DMS153 treated with DMSO at 0.1 percent for 48 hours (cell line): ENCODE data around the gene ZRANB3.
"Not testable (repeated sequence)": the region's sequence is repeated elsewhere in the genome, so short reads cannot be mapped to it uniquely, and the experiment has no call there.

ENCODE experiments used
- DNase-seq: peaks from one replicate; lab custom pipeline; 2025; ENCODE audit not compliant: unreplicated experiment; lab: John Stamatoyannopoulos, UW

Gene ZRANB3

DNA sequence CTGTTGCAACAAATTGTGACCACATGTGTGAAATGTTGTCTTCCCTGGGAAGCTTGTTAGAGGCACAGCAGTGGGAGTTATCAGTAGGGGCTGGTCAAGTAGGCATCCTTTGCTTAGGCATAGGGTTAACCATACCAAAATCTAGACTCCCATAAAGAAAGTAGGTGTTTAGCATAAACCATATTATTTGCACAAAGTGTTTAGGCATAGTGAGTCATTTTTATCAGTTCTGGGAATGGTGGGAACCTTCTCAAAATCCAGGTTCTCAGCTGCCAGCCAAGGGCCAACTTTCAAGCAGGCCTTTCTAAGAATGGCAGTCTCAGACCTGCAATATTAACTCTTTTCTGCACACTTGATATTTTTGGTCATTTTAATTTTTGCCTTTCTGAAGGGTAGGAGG is 390.4 kb downstream of the ZRANB3 start:
- no peak for DNase-seq

DNA sequence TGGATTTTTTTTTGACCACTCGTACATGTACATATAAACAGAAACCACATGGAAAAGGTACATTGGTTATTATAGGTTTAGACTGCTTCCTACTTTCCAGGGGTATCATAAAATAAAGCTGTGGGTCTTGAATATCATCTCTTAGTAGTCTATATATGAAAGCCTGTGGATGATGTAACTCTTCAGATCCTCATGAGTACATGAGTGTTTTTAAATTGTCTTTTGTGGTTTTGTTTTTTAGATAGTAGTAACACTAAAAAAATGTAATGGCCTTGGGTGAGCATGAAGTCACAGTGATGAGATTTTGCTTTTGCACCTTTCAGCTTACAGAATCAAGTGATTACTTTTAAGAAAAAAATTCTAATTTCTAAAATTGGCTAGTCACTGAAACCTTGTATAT is 398.7 kb downstream of the ZRANB3 start:
- no peak for DNase-seq

DNA sequence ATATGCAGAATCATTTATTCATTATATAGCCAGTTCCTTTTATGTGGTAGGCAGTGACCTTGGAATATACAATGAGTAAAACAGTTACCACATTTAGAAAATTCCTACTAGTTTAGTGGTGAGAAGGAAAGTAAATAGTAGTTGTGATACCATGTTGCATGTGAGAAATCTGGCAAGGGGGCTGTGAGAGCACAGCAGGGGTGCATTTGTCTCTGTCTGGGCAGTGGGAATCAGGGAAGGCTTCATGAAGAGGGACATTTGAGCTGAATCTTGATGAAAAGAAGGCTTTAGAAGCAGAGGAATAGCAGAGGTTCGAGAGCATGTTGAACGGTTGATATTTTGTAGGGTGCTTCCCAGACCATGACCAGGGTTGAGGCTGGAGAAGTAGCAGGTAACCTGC is 400.3 kb downstream of the ZRANB3 start:
- DNase-seq, result no peak

DNA sequence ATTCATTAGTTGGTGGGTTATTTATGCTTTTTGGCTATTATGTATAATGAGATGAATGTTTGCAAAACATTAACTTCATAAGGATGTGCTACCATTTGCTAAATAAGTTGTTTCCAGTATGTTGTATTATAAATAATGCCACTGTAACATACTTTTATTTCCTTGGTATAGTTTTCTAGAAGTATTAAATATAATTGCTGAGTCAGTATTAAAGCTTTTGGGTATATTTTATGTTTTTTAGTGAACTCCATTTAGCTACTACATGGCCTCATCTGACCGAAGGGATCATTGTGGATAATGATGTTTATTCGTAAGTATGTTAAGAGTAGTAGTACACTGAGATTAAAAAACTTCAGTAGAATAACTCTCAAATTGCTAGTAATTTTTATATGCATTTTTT is 405.1 kb downstream of the ZRANB3 start:
- no peak for DNase-seq

DNA sequence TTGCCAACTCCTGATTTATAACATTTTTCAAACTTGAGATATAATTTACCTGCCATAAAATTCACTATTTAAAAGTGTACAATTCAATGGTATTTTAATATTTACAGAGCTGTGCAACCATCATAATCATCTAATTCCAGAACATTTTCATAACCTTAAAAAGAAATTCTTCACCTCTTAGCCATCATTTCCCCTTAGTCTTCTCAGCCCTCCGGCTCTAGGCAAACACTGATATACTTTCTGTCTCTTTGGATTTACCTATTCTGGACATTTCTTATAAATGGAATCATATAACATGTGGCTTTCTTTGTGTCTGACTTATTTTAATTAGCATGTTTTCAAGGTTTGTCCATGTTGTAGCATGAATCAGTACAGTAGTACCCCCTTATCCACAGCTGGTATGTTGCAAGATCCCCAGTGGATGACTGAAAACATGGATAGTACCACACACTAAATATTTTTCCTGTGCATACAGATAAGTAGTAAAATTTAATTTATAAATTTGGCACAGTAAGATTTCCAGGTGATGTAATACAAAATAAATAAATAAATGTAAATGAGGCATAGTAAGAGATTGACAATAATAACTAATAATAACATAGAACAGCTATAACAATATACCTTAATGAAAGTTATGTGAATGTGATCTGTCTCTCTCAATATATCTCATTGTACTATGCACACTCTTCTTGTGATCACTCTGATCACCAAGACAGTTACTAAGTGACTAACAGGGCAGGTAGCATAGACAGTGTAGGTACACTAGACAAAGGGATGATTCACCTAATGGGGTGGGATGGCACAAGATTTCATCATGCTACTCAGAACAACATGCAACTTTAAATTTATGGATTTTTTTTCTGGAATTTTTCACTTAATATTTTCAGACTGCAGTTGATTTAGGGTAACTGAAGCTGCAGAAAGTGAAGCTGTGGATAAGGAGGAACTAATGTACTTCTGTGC is 405.8 kb downstream of the ZRANB3 start:
- no peak for DNase-seq

DNA sequence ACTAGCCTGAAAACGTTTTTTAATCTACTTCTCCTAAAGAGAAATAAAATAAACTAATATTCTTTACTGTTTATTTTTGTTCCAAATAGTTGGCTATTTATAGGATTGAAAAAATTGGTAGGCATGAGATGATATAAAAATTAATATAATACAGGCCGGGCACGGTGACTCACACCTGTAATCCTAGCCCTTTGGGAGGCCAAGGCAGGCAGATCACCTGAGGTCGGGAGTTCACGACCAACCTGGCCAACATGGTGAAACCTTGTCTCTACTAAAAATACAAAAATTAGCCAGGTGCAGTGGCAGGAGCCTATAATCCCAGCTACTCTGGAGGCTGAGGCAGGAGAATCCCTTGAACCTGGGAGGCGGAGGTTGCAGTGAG is 409.4 kb downstream of the ZRANB3 start:
- DNase-seq, result not testable (repeated sequence)

DNA sequence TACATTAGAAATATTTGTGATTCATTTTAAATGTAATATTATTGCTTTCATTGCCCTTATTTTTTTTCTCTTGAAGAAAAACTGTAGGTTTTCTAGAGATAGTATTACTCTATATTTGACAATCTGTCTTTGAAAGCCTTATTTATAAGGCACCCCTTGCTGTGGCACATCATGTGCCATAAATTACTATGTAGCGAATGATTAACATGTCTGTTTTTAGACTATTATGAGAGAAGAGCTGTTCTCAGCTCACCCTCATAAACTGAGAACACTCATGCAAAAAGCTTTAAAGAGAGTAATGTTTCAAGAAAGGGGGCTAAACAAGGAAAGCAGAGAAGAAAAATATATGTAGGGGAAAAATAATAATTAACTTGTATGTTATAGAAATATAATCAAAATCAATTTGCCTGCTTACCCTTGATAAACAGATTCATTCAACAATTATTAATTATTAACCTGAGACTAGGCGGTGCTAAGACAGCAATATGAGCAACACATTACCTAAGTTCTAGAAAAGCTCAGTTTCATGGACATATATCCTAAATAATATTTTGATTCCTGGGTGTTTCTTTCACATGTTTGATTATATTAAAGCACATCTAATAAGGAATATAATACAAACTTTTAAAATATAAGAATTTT is 409.9 kb downstream of the ZRANB3 start:
- no peak for DNase-seq

DNA sequence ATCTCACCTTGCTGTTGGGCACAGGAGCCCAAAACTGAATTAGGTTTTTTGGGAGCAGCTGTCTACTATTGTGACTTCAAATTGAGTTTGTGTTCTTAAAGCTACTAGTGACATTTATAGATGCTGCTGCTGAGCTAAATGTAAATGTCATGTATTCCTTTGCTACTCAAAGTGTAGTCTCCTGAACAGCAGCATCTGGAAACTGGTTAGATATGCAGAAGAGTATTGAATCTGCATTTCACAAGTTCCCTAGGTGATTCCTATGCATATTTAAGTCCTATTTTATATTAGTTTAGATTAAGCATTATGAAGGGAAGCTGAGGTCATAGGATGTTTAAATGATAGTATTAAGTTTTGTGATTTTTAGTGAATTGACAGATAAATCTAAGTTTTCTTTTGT is 411.4 kb downstream of the ZRANB3 start:
- DNase-seq, result no peak

DNA sequence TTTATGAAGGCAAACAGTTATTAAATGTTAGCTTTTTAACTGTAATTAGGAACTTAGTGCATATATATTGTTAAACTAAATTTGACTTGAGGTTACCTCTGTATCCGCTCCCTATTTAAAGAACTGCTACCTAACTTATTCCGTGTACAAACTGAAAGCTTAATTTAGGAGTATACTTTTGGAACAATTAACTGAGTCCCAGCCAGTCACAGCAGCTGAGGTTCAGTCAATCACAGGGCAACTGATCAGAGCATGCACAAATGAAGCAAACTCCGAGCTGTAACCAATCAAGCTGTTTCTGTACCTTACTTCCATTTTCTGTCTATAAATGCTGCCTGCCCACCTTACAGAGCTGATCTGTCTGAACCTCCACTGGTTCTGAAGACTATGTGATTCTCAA is 417.7 kb downstream of the ZRANB3 start:
- no peak for DNase-seq

DNA sequence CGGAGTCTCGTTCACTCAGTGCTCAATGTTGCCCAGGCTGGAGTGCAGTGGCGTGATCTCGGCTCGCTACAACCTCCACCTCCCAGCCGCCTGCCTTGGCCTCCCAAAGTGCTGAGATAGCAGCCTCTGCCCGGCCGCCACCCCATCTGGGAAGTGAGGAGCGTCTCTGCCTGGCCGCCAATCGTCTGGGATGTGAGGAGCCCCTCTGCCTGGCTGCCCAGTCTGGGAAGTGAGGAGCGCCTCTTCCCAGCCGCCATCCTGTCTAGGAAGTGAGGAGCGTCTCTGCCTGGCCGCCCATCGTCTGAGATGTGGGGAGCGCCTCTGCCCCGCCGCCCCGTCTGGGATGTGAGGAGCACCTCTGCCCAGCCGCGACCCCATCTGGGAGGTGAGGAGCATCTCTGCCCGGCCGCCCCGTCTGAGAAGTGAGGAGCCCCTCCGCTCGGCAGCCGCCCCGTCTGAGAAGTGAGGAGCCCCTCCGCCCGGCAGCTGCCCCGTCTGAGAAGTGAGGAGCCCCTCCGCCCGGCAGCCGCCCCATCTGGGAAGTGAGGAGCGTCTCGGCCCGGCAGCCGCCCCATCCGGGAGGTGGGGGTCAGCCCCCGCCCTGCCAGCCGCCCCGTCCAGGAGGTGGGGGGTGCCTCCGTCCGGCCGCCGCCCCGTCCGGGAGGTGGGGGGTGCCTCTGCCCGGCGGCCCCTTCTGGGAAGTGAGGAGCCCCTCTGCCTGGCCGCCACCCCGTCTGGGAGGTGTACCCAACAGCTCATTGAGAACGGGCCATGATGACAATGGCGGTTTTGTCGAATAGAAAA is 425.3 kb downstream of the ZRANB3 start:
- not testable (repeated sequence) for DNase-seq

DNA sequence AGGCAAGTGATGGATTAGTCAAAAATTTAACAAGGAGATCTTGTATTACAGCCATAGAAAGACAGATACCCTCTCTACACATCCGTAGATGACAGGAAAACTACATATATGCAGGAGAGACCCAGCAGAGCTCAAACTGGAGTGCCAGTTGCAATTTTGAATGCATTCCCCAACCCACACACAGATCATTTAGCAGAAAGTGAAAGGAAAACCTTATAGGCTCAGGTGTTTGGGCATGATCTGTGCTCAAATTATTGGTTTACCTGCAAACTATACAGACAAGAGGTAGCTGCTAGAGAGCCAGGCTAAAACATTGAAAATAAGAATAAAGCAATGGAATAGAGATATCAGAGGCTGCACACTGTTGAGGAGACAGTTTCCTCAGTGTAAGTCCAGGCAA is 427.2 kb downstream of the ZRANB3 start:
- no peak for DNase-seq

DNA sequence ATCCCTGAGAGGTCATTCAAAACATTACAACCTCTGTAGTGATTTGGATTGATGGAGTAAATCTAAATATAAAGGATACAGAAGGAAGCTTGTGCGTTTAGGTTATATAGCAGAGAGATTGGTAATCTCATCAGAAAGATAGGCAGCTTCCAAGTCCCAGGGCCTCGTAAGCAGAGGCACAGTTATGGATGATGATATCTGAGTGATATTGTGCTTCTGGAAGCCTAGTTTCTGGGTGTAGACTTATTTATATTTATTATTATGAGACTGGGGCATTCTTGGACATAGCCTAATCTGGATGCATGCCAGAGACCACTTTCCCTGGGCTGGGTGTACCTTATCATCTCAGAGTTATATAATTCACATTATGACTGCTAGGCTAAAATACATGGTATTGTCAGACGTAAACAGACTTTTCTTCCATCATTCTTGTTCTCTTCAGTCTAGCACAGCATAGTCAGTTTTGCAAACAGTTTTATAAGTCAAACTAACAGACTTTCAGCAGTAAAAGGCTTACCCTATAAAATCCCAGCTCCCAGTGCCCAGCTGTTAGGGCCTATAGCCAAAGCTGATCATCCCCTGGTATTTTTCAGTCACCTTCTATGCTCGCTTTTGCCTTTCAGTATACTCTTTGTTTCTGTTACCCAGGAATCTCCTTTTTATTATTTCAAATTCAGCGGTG is 431.1 kb downstream of the ZRANB3 start:
- DNase-seq, result no peak

DNA sequence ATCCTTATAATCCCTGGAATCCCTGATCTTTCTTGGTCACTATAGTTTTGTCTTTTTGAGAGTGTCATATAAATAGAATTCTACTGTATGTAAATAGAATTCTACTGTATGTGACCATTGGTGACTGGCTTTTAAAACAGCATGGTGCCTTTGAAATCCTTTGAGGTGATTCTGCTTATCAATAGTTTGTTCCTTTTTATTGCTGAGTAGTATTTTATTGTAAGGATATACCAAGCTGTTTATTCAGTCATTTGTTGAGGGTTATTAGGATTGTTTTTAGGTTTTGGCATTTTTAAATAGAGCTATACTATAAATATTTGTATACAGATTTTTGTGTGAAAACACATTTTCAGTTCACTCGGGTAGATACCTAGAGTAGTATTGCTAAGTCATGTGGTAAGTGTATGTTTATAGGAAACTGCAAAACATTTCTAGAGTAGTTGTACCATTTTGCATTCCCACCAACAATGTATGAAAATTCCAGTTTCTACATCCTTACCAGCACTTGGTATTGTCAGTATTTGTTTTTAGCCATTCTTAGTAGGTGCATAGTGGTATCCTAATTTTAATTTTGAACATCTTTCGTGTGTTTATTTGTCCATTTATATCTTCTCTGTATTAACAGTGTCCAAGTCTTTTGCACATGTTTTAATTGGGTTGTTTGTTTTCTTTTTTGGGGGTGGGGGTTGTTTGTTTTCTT is 433.3 kb downstream of the ZRANB3 start:
- DNase-seq, result no peak

DNA sequence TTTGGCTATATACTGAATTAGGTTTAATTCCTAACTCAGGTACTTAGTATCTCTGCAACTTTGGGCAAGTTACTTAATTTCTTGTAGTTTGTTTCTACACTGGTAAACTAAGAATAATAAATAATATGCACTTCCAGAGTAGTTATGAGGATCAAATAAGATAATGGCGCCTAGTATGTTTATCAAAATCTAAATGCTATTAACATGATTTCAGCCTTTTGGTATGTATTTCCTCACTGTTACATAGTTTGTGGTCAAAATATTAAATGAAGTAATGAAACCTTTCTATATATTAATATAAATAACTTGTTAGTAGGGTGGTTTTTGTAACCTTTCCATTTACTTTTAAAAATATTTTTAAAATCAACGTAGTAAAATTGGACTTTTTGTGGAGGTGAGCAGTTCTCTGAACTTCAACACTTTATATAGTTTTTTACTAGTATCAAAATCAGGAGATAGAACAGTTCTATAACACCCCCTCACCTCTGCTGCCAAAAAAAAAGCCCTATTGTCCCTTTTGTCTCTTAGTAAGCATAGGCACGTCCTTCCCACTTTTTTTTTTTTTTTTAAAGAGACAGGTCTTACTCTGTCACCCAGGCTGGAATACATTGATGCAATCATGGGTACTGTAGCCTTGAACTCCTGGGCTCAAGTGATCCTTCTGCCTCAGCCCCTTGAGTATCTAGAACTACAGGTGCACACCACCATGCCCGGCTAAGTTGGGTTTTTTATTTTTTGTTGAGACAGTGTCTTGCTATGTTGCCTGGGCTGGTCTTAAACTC is 434.2 kb downstream of the ZRANB3 start:
- no peak for DNase-seq

DNA sequence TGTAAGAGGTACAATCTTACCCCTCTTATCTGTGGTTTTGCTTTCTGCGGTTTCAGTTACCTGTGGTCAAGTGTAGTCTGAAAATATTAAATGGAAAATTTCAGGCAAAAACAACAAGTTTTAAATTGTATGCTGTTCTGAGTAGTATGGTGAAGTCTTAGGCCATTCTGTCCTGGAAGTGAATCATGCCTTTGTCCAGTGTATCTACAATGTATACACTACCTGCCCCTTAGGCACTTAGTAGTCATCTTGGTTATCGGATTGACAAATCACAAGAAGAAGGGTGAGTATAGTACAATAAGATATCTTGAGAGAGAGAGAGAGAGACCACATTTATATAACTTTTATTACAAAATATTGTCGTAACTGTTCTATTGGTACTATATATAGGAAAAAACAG is 435.4 kb downstream of the ZRANB3 start:
- DNase-seq, result no peak

DNA sequence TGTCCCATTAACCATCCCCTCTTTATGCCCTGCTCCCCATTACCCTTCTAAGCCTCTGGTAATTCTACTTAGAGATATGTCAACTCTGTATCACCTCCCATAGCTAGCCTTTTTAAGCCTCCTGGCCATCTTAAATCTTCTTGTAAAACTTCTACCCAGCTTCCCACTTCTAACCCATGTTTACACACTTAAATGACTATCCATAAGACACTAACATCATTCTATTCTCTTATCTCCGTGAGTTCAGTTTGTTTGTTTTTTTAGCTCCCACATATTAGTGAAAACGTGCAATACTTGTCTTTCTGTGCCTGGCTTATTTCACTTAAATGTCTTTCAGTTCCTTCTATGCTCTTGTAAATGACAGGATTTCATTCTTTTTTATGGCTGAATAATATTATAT is 436.5 kb downstream of the ZRANB3 start:
- no peak for DNase-seq

DNA sequence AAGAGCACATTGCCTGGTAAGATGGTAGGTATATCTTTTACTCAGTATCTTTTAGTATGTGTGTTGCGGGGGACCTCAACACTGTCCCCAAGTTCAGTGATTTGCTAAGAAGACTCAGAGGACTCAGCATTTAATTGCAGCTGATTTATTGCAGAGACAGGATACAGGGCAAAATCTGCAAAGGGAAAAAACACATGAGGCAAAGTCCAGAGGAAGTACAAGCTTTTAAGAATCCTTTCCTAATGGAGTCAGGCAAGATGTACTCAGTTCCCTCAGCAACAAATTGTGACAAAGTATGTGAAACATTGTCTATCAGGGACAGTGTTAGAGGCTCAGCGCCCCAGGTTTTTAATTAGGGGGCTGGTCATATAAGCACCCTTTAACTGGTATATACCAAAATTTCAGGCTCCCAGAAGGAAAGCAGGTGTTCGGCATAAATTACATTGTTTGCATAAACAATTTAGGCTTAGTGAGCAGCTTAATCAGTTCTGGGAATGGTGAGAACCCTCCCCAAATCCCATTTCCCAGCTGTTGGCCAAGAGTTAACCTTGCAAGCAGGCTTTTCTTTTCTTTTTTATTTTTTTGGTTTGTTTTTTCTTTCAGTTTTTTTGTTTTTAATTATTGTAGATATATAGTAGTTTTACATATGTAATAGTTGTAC is 437.2 kb downstream of the ZRANB3 start:
- DNase-seq, result no peak

DNA sequence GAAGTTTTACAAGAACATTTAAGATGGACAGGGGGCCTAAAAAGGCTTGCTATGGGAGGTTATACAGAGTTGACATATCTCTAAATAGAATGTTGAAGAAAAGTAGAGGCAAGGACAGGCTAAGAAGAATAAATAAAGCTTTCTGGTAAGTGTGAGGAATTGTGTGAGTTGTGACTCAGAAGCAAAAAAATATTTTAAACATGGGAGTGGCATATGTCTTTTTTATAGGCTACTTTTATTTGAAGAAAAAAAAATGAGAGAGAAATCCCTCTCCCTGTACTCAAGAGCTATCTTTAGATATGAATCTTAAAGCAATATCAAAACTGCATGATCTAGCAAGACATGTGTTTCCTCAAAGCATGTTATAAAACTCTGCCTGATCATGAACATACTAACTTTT is 437.8 kb downstream of the ZRANB3 start:
- no peak for DNase-seq

DNA sequence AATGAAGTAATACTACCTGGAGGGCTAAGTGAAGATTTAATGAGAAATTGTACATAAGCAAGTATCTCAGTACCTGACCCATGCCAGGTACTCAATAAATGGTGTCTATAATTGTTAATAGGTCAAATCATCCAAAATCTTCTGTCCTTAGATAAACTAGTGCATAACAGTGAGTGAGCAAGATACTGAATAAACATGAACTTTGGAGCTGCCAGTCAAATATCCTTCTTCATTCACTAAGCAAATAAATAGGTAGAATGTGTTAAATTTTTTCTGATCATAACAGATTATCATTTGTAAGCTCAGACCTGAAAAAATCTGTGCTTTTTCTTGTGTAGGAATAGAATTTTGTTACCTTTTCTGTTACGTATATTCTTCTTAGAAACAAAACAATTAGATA is 439.3 kb downstream of the ZRANB3 start:
- no peak for DNase-seq
